ENCODE measurements around the gene THADA.

THADA gene

GRCh38 chr2:43469094-43469493, 126.7 kb downstream of the THADA start:
- H3K4me3 ChIP-seq (IDR thresholded peaks at IDR 0.05; ENCODE audit: insufficient read depth, low read depth, low read length): no peak overlapping the region
- no peaks in the 10 kb centered on the region for H3K27me3 ChIP-seq (ENCODE audit: insufficient read depth, low read depth)
- no peak overlapping the region for H3K9ac ChIP-seq
- H3K27ac ChIP-seq: no peak overlapping the region
- H3K36me3 ChIP-seq (ENCODE audit: insufficient read depth): 0 out of 2 replicates have a peak, but pooled peaks cover 3% of the 10 kb centered on the region
- H4K20me1 ChIP-seq (ENCODE audit: insufficient read depth): no peaks in the 10 kb centered on the region
- H3K4me1 ChIP-seq (ENCODE audit: low read depth, poor library complexity, severe bottlenecking): peaks cover 7% of the 10 kb centered on the region
- no peak overlapping the region for H2AFZ ChIP-seq (ENCODE audit: low read depth)
- no peaks in the 10 kb centered on the region for H3K79me2 ChIP-seq (ENCODE audit: insufficient read depth, low read depth)
- TF ChIP-seq CTCF (conservative IDR thresholded peaks at IDR 0.05; ENCODE audit: low read depth, low read length): no peak
- no peak overlapping the region for H3K4me2 ChIP-seq

GRCh38 chr2:43467891-43468290, 127.9 kb downstream of the THADA start:
- Histone ChIP-seq H3K4me2 (no peak overlapping the region), H3K4me1 (ENCODE audit: low read depth, poor library complexity, severe bottlenecking) (peaks cover 20% of the 10 kb centered on the region), H2AFZ (ENCODE audit: low read depth) (no peak overlapping the region), H3K27ac (no peak overlapping the region), H3K27me3 (ENCODE audit: insufficient read depth, low read depth) (no peaks in the 10 kb centered on the region), H4K20me1 (ENCODE audit: insufficient read depth) (no peaks in the 10 kb centered on the region), H3K79me2 (ENCODE audit: insufficient read depth, low read depth) (no peaks in the 10 kb centered on the region), H3K36me3 (ENCODE audit: insufficient read depth) (0 out of 2 replicates have a peak, but pooled peaks cover 3% of the 10 kb centered on the region), H3K4me3 (IDR thresholded peaks at IDR 0.05; ENCODE audit: insufficient read depth, low read depth, low read length) (no peak overlapping the region), H3K9ac (no peak overlapping the region)
- TF ChIP-seq CTCF (conservative IDR thresholded peaks at IDR 0.05; ENCODE audit: low read depth, low read length): no peak

GRCh38 chr2:43465234-43465633, 130.6 kb downstream of the THADA start:
- no peaks in the 10 kb centered on the region for H4K20me1 ChIP-seq (ENCODE audit: insufficient read depth)
- TF ChIP-seq CTCF (conservative IDR thresholded peaks at IDR 0.05; ENCODE audit: low read depth, low read length): no peak
- H3K9ac ChIP-seq: no peak overlapping the region
- H3K4me2 ChIP-seq: no peak overlapping the region
- no peak overlapping the region for H2AFZ ChIP-seq (ENCODE audit: low read depth)
- no peak overlapping the region for H3K4me3 ChIP-seq (IDR thresholded peaks at IDR 0.05; ENCODE audit: insufficient read depth, low read depth, low read length)
- H3K4me1 ChIP-seq (ENCODE audit: low read depth, poor library complexity, severe bottlenecking): peaks cover 46% of the 10 kb centered on the region
- no peaks in the 10 kb centered on the region for H3K79me2 ChIP-seq (ENCODE audit: insufficient read depth, low read depth)
- no peak overlapping the region for H3K27ac ChIP-seq
- no peaks in the 10 kb centered on the region for H3K27me3 ChIP-seq (ENCODE audit: insufficient read depth, low read depth)
- 0 out of 2 replicates have a peak, but pooled peaks cover under 1% of the 10 kb centered on the region for H3K36me3 ChIP-seq (ENCODE audit: insufficient read depth)

GRCh38 chr2:43464590-43464989, 131.2 kb downstream of the THADA start:
- H3K27me3 ChIP-seq (ENCODE audit: insufficient read depth, low read depth): no peaks in the 10 kb centered on the region
- no peaks in the 10 kb centered on the region for H3K79me2 ChIP-seq (ENCODE audit: insufficient read depth, low read depth)
- no peak overlapping the region for H3K27ac ChIP-seq
- H3K9ac ChIP-seq: no peak overlapping the region
- H3K36me3 ChIP-seq (ENCODE audit: insufficient read depth): no peaks in the 10 kb centered on the region
- H3K4me2 ChIP-seq: no peak overlapping the region
- H3K4me1 ChIP-seq (ENCODE audit: low read depth, poor library complexity, severe bottlenecking): peaks cover 49% of the 10 kb centered on the region
- H2AFZ ChIP-seq (ENCODE audit: low read depth): no peak overlapping the region
- TF ChIP-seq CTCF (conservative IDR thresholded peaks at IDR 0.05; ENCODE audit: low read depth, low read length): no peak
- H4K20me1 ChIP-seq (ENCODE audit: insufficient read depth): no peaks in the 10 kb centered on the region
- H3K4me3 ChIP-seq (IDR thresholded peaks at IDR 0.05; ENCODE audit: insufficient read depth, low read depth, low read length): no peak overlapping the region

Data from KMS-11 (cell line).